AG10803 (cell line): ENCODE data around the gene ACP5.
A peak's percentile ranks its signal among the peaks of the same experiment; 100 is the strongest.
"Not testable (repeated sequence)": the region's sequence is repeated elsewhere in the genome, so short reads cannot be mapped to it uniquely, and the experiment has no call there.

Experiments used
- DNase-seq: peaks from one replicate; pipeline ENCODE4 v3.0.0; 2010; ENCODE audit warnings: low read depth
- H3K4me3 ChIP-seq: 2 replicates; pipeline ENCODE4 v1.5.1; 2011; ENCODE audit warnings: mild to moderate bottlenecking, low read length, control low read depth
- CTCF ChIP-seq: conservative IDR thresholded peaks from 2 replicates; pipeline ENCODE4 v1.5.1; 2011; ENCODE audit warnings: mild to moderate bottlenecking, low read length, control low read depth, inconsistent platforms

ACP5 gene

GRCh38 chr19:11611730-11612129, 34.3 kb upstream of the ACP5 start:
- TF ChIP-seq CTCF = no peak

GRCh38 chr19:11606484-11606883, 29.0 kb upstream of the ACP5 start:
- TF ChIP-seq CTCF = no peak
- no peak overlapping the region for H3K4me3 ChIP-seq
- no peak for DNase-seq

More at GRCh38 chr19:11611730-11612129, 34.3 kb upstream of the ACP5 start:
- no peak overlapping the region for H3K4me3 ChIP-seq
- no peak for DNase-seq

DNA sequence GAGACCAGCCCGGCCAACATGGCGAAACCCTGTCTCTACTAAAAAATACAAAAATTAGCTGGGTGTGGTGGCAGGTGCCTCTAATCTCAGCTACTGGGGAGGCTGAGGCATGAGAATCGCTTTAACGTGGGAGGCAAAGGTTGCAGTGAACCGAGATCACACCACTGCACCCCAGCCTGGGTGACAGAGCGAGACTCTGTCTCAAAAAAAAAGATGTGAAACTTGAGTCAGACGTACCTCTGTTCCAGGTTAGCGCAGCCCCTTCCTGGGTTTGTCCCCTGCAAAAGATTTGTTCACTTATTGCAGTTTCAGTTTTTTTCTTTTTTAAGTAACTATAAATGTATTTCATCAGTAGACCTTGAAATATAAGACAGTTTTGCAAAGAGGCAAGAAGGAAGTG, 22.3 kb upstream of the ACP5 start:
- not testable (repeated sequence) for H3K4me3 ChIP-seq, DNase-seq

- no peak overlapping the region; the same call in 1 of the 2 replicates for H3K4me3 ChIP-seq
- no peak for TF ChIP-seq CTCF
- no peak for DNase-seq
These were observed 21.3 kb upstream of the ACP5 start for GRCh38 chr19:11598746-11599145.

DNA sequence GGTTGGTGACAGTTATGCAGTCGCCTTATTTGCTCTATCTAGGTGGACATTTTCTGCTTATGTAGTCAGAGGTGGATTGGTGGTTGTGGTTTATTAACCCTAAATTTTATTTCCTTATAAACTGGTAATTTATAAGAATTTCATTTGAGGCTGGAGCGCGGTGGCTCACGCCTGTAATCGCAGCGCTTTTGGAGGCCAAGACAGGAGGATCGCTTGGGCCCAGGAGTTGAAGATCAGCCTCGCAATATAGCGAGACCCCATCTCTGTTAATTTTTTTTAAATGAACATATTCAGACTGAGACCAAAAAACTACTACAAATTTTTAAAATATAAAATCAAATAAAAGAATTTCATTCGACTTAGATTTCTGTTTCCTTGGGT, 20.6 kb upstream of the ACP5 start:
- peak overlapping the region; percentile 95 for H3K4me3 ChIP-seq
- no peak for TF ChIP-seq CTCF
- peak; percentile 26 for DNase-seq

DNA sequence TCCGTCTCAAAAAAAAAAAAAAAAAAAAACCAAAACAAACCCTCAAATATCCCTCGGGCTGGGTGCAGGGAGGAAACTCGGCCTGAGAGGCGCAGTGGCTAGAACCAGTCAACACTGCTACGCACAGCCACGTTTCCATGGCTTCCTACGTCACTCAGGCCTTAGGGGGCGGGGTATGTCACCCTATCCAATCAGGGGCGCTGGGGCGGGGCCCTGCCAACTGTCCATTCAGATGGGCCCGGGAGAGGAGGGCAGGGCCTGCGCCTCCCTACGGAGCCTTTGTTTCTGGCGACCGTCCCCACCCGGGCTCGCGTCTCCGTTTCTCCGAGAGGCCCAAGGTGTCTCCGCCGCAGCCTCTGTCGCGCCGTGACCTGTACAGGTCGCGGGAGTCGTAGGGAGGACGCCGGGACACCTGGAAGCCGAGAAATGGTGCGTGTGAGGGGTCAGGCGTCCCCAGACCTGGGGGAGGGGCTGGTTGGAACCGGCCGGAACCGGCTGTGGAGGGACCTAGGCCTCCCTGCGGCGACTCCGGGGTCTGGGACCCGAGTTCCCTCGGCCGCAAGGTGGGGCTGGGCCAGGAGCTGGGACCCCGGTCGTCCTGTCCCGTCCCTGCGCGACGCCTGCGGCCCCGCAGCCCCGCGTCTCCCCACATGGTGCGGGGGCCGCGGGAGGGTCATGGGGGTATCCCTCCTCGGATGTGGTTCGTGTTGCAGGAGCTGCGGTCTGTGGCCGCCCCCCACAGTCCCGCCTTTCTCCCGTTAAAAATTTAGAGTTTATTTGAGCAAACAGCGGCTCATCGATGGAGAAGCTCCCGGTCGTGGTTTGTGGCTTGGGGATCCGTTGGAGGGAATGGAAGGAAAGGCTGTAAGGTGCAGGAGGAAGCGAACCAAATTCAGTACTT, 20.0 kb upstream of the ACP5 start, which contains the start of gene ZNF627:
Gene ZNF627 (plus strand): TSS at position 282 of the 901 bp plus-strand sequence. CDS start 145 bp downstream, at position 427.
- DNase-seq = peak; percentile 98
- TF ChIP-seq CTCF = peak; percentile 26
- peak within 1 kb of the TSS; percentile 95 for H3K4me3 ChIP-seq

GRCh38 chr19:11596156-11596555, 18.7 kb upstream of the ACP5 start:
- no peak overlapping the region for H3K4me3 ChIP-seq
- TF ChIP-seq CTCF = no peak
- DNase-seq = no peak
